SK-N-SH (cell line): Measurements from ENCODE around the gene FAM234A.

Source experiments
- CHD2 ChIP-seq: fragments of 150-350 bp; IDR thresholded peaks from 2 replicates; pipeline ENCODE4 v1.6.1; 2018; ENCODE audit warnings: low read length; ENCODE audit not compliant: partially characterized antibody
- EP300 ChIP-seq, 2 experiments: IDR thresholded peaks; 2 replicates each; pipeline versions ENCODE4 v1.4.0 to v1.6.1; 2012; ENCODE audit warnings: borderline replicate concordance in 1 of 2, low read depth in 1 of 2, low read length in 1 of 2
- FOXM1 ChIP-seq: IDR thresholded peaks from 2 replicates; pipeline ENCODE4 v1.4.0; 2012; ENCODE audit warnings: low read depth, mild to moderate bottlenecking
- GABPA ChIP-seq: IDR thresholded peaks from 2 replicates; pipeline ENCODE4 v1.4.0; 2012; ENCODE audit warnings: low read depth, mild to moderate bottlenecking
- TEAD4 ChIP-seq: IDR thresholded peaks from 2 replicates; pipeline ENCODE4 v1.4.0; 2012; ENCODE audit warnings: mild to moderate bottlenecking, borderline replicate concordance; ENCODE audit not compliant: insufficient read depth
- USF2 ChIP-seq: fragments of 150-350 bp; IDR thresholded peaks from 2 replicates; pipeline ENCODE4 v1.6.1; 2017; ENCODE audit warnings: antibody characterized with exemption, low read length, low read depth, borderline replicate concordance
- TF ChIP-seq, protein P1 (sequence below): IDR thresholded peaks from 2 replicates; pipeline ENCODE4 v1.4.0; 2012; ENCODE audit warnings: low read depth
- TF ChIP-seq, protein P2 (sequence below): IDR thresholded peaks from 2 replicates; pipeline ENCODE4 v1.6.1; 2012; ENCODE audit warnings: mild to moderate bottlenecking, low read depth, low read length, moderate library complexity
- TF ChIP-seq, protein P3 (sequence below): fragments of 200-600 bp; sonication (generic); IDR thresholded peaks from 2 replicates; pipeline ENCODE4 v1.6.1; 2017; ENCODE audit warnings: antibody characterized with exemption, mild to moderate bottlenecking, moderate library complexity

DNA sequence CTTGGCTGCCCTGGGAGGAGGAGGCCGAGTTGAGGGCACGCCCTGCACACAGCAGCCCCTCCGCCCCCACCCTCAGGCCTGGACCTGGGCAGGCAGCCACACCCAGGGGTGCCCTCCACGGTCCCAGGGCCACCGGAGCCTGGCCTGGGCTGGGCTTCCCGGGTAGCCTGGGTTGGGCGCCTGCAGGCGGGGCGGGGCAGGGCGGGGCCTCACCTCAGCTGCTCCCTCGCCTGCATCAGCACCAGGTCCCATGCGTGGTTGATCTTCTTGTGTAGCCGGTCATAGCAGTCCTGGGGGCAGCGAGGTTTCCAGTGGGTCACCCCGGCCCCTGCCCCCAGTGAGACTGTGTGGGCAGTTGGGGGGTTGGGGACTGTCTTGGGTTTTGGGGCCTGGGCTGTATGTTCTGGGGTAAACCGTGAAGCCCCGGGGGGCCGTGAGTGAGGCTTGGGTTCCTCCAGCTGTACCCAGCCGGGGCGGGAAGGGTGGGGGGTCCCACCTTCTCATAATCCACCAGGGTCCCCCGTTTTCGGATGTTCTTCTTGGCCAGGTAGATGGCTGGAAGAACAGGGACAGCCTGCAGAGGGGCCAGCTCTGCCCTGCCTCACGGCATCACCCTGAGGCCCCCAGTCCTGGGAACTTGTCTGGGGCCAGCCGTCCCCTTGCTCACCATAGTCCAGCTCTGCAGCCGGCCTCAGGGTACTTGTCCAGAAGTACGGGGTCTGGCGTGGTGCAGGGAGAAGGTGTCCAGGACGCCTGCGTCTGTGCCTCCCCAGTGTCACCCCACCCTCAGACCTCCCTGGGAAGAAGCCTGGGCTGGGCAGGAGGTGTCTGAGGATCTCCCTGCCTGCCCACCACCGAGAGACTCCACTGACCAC is 39.2 kb downstream of the FAM234A start:
- TF ChIP-seq GABPA (no peak), FOXM1 (no peak), USF2 (no peak), TEAD4 (no peak), CHD2 (no peak), EP300 (IDR thresholded peaks at IDR 0.05; ENCODE audit: borderline replicate concordance in 1 of 2, low read depth in 1 of 2, low read length in 1 of 2) (no peak)
- TF ChIP-seq, protein P1, sequence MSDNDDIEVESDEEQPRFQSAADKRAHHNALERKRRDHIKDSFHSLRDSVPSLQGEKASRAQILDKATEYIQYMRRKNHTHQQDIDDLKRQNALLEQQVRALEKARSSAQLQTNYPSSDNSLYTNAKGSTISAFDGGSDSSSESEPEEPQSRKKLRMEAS: no peak
- TF ChIP-seq, protein P2, sequence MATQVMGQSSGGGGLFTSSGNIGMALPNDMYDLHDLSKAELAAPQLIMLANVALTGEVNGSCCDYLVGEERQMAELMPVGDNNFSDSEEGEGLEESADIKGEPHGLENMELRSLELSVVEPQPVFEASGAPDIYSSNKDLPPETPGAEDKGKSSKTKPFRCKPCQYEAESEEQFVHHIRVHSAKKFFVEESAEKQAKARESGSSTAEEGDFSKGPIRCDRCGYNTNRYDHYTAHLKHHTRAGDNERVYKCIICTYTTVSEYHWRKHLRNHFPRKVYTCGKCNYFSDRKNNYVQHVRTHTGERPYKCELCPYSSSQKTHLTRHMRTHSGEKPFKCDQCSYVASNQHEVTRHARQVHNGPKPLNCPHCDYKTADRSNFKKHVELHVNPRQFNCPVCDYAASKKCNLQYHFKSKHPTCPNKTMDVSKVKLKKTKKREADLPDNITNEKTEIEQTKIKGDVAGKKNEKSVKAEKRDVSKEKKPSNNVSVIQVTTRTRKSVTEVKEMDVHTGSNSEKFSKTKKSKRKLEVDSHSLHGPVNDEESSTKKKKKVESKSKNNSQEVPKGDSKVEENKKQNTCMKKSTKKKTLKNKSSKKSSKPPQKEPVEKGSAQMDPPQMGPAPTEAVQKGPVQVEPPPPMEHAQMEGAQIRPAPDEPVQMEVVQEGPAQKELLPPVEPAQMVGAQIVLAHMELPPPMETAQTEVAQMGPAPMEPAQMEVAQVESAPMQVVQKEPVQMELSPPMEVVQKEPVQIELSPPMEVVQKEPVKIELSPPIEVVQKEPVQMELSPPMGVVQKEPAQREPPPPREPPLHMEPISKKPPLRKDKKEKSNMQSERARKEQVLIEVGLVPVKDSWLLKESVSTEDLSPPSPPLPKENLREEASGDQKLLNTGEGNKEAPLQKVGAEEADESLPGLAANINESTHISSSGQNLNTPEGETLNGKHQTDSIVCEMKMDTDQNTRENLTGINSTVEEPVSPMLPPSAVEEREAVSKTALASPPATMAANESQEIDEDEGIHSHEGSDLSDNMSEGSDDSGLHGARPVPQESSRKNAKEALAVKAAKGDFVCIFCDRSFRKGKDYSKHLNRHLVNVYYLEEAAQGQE: no peak
- TF ChIP-seq, protein P3, sequence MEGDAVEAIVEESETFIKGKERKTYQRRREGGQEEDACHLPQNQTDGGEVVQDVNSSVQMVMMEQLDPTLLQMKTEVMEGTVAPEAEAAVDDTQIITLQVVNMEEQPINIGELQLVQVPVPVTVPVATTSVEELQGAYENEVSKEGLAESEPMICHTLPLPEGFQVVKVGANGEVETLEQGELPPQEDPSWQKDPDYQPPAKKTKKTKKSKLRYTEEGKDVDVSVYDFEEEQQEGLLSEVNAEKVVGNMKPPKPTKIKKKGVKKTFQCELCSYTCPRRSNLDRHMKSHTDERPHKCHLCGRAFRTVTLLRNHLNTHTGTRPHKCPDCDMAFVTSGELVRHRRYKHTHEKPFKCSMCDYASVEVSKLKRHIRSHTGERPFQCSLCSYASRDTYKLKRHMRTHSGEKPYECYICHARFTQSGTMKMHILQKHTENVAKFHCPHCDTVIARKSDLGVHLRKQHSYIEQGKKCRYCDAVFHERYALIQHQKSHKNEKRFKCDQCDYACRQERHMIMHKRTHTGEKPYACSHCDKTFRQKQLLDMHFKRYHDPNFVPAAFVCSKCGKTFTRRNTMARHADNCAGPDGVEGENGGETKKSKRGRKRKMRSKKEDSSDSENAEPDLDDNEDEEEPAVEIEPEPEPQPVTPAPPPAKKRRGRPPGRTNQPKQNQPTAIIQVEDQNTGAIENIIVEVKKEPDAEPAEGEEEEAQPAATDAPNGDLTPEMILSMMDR: no peak
